Measurements from ENCODE around the gene DDX24. TPM values are rescaled to one million over a fixed set of nuclear protein-coding genes. Genes with fewer than 3 reads are reported as not detected.

Gene DDX24, protein sequence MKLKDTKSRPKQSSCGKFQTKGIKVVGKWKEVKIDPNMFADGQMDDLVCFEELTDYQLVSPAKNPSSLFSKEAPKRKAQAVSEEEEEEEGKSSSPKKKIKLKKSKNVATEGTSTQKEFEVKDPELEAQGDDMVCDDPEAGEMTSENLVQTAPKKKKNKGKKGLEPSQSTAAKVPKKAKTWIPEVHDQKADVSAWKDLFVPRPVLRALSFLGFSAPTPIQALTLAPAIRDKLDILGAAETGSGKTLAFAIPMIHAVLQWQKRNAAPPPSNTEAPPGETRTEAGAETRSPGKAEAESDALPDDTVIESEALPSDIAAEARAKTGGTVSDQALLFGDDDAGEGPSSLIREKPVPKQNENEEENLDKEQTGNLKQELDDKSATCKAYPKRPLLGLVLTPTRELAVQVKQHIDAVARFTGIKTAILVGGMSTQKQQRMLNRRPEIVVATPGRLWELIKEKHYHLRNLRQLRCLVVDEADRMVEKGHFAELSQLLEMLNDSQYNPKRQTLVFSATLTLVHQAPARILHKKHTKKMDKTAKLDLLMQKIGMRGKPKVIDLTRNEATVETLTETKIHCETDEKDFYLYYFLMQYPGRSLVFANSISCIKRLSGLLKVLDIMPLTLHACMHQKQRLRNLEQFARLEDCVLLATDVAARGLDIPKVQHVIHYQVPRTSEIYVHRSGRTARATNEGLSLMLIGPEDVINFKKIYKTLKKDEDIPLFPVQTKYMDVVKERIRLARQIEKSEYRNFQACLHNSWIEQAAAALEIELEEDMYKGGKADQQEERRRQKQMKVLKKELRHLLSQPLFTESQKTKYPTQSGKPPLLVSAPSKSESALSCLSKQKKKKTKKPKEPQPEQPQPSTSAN
- 77.4 and 117 TPM in 2 replicates for total RNA-seq

DNA sequence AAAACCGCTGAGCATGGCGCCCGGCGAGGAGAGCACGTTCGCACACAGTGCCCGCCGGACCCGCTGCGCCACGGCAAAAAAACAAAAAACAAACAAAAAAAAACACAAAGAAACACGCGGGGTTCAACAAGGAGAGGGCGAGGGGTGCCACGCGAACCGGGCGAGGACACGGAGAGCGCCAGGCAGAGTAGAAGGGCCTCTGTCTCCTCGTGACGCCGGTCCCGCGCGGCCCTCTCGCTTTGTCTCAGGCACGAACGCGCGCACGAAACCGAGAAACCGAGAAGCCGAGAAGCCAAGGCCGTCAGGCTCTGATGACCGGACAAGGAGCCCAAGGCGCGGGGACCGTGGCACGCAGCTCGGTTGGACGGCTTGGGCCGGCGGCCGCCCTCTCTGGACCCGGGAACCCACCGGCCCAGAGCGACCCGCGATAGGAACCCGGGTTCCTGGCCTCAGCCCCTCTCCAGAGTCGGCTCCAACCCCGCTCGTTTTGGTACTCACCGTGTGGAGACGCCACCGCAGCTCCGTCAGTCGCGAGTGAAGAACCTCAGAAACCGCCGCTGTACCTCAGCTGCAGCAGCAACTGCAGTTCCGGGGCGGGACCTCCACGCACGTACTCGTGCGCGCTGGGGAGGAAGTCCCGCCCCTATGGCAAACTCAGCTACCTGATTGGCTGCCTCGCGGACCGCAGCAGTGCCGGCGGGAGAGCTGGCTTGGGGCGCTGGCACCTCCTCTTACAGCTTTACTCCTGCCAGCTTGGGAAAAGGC, at the start of gene DDX24, which contains the start of gene IFI27L1:
Gene DDX24 (minus strand): TSS at position 582 of the 765 bp plus-strand sequence. CDS start 1,460 bp downstream, outside the sequence.
Gene IFI27L1 (plus strand): TSS at position 690 of the 765 bp plus-strand sequence. CDS start 15,628 bp downstream, outside the sequence.

DNA sequence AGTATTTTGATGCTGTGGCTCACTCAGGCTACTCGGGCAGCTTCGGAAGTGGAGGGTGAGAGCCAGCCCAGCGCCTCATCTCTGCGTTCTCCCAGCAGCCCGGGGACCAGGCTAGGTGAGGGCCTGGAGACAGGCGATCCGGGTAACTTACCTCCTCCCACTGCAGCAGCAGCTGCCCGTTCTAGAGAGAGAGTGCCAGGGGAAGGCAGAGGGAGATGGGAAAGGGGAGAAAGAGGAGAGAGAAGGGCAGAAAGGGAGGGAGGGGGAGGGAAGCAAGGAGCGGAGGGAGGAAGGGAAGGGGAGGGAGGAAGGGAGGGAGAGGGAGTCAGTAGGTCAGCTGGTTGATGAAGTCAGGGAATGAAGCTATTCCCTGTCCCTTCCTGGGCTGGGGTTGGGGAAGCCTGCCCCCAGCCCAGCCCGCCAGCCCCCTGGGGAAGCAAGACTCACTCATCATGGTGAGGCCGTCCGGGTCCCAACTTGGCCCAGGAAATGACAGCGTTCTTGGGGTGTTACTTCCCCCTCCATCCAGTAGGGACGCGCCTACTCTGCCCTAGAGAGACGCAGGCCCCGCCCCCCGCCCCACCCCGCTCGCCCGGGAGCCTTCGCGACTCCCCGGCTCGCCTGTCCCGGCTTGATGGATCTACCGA, 48.2 kb upstream of the DDX24 start, which contains the start of gene IFI27L2:
Gene IFI27L2 (minus strand): TSS at position 494 of the 647 bp plus-strand sequence. CDS start 40 bp downstream, at position 454.

DNA sequence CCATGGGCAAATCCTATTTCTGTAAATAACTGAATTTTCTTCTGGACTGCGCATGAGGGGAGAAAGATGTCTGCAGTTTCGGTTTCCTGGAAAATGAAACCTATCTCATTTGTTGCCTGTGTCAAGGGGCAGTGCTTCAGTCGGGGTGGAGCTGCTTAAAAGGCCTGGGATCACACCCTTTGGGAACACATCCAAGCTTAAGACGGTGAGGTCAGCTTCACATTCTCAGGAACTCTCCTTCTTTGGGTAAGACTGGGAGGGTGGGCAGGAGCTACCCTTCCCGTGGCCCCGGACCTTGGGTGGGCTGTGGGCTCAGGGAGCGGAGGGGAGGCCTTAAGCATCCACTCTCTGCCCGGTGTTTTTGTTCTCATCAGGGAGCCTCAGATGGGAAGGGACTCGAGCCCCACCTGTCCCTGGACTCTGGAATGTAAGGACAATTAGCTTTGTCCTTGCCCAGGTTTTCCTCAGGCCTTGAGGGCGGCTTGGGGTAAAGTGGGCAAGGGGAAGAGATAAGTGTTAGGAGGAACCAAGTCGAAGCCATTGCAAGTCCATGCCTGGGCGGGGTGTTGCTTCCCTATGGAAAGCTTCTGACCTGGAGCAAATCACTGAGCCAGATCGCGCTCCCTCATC, 29.7 kb upstream of the DDX24 start, which contains the start of gene IFI27:
Gene IFI27 (plus strand): TSS at position 185 of the 630 bp plus-strand sequence.

DNA sequence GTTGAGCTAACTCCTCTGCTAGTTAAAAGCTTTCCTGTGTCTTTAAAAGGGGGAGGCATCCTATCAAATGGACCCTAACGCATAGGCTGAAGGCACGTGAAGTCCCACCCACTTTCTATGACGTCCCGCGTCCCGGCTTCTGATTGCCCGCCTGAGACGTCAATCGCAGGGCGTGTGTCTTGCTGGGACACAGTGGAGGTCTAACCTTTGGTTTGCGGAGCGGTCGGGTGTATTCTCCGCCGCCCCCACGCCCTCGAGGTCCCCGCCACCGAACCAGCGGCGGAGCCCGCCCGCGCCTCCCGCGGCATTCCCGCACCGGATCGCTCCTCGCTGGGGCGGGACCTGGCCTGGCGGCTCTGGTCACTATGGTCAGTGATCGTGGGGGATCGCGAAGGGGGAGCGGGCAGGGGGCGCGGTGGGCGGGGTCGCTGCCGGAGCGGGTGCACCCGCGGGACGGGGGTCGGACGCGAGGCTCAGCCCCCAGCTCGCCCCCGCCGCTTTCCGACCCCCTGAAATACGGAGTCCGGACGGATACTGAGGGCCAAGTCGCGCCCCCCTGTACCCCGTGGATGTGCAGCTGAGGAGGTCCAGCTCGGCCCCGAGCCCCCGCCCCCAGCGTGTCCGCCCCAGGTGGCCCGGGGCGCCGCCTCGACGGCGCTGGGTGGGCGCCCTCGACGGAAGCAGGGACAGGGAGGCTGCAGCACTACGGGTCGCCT, 54.7 kb downstream of the DDX24 start, which contains the start of gene OTUB2:
Gene OTUB2 (plus strand): TSS at position 168 of the 716 bp plus-strand sequence. CDS start 198 bp downstream, at position 366.

Other genes starting within 250 kb of the DDX24 start
- 0.80 TPM in 1 of 2 replicates, not detected in the other for gene FAM181A, start 153.9 kb downstream of the DDX24 start, total RNA-seq
- not detected in 2 replicates for gene ASB2, start 104.6 kb downstream of the DDX24 start, total RNA-seq
- gene CCDC197, start 83.9 kb downstream of the DDX24 start, total RNA-seq = not detected in 2 replicates
- 2.4 and 3.5 TPM in 2 replicates for gene OTUB2, start 54.9 kb downstream of the DDX24 start, total RNA-seq
- 10.9 and 19.2 TPM in 2 replicates for gene IFI27L1, start 108 bp upstream of the DDX24 start, total RNA-seq
- 0.95 and 4.0 TPM in 2 replicates for gene IFI27, start 29.5 kb upstream of the DDX24 start, total RNA-seq
- gene IFI27L2, start 48.4 kb upstream of the DDX24 start, total RNA-seq = 104 and 298 TPM in 2 replicates
- gene PPP4R4, start 93.1 kb upstream of the DDX24 start, total RNA-seq = 12.5 and 17.3 TPM in 2 replicates
- not detected in 2 replicates for gene SERPINA10, start 212.1 kb upstream of the DDX24 start, total RNA-seq
- gene SERPINA6, start 242.1 kb upstream of the DDX24 start, total RNA-seq = not detected in 2 replicates